GM19099 (cell line): ENCODE results near the gene PIGBOS1.

Experiments used
- POLR2A ChIP-seq: IDR thresholded peaks from 3 replicates; pipeline ENCODE4 v1.6.1; 2011; ENCODE audit warnings: low read depth; ENCODE audit not compliant: insufficient read length; ENCODE audit errors: extremely low read depth

The PIGBOS1 gene

GRCh38 chr15:55281517-55282228, 37.2 kb downstream of the PIGBOS1 start:
- no peak for TF ChIP-seq POLR2A

GRCh38 chr15:55279746-55280351, 39.1 kb downstream of the PIGBOS1 start:
- no peak for TF ChIP-seq POLR2A

- TF ChIP-seq POLR2A = no peak
Measured at GRCh38 chr15:55279100-55279745, 39.7 kb downstream of the PIGBOS1 start.

GRCh38 chr15:55277715-55278114, 41.2 kb downstream of the PIGBOS1 start:
- TF ChIP-seq POLR2A = no peak

GRCh38 chr15:55277116-55277564, 41.8 kb downstream of the PIGBOS1 start:
- no peak for TF ChIP-seq POLR2A

- TF ChIP-seq POLR2A = no peak
Measured at GRCh38 chr15:55276324-55276723, 42.6 kb downstream of the PIGBOS1 start.

- TF ChIP-seq POLR2A = no peak
Measured at GRCh38 chr15:55270291-55270690, 48.6 kb downstream of the PIGBOS1 start.

- no peak for TF ChIP-seq POLR2A
Measured at GRCh38 chr15:55268176-55268695, 50.7 kb downstream of the PIGBOS1 start.

- no peak for TF ChIP-seq POLR2A
Measured at GRCh38 chr15:55267401-55268175, 51.3 kb downstream of the PIGBOS1 start.
